B cell (primary cell): Measurements from ENCODE around the gene CFTR. TPM values are rescaled to one million over a fixed set of nuclear protein-coding genes. Genes with fewer than 3 reads are reported as not detected.

Source experiments
- ATAC-seq: fragments of 200-7000 bp; cut with Tn5 transposase; one replicate; pipeline ENCODE4 v1.10.0; 2021; ENCODE audit warnings: low read depth, mild to moderate bottlenecking, moderate number of reproducible peaks, moderate library complexity
- CTCF ChIA-PET: fragments of 350-600 bp; sonication (Branson Sonifier 250); formaldehyde crosslinking; loops from one replicate; lab custom pipeline; 2021; ENCODE audit warnings: antibody characterized with exemption, inconsistent platforms; lab: Charles Lee
- POLR2A ChIA-PET: fragments of 350-600 bp; sonication (Branson Sonifier 250); formaldehyde crosslinking; loops from one replicate; lab custom pipeline; 2021; ENCODE audit warnings: antibody characterized with exemption; lab: Charles Lee
- DNase-seq: peaks from one replicate; pipeline ENCODE4 v3.0.0; 2013
- H2AFZ ChIP-seq: 2 replicates; pipeline ENCODE4 v1.6.1; 2012; ENCODE audit warnings: mild to moderate bottlenecking, low read depth, low read length; ENCODE audit not compliant: insufficient read depth, poor library complexity, severe bottlenecking
- H3K27ac ChIP-seq, 2 donors: 1 replicate in 1 of 2; 2 replicates in 1 of 2; pipeline ENCODE4 v1.5.1; 2012 to 2013; ENCODE audit warnings: low read length in 2 of 2, mild to moderate bottlenecking in 2 of 2, moderate library complexity in 1 of 2
- H3K27me3 ChIP-seq, 4 experiments: fragments of 200-600 bp in 1 of 4; sonication (generic) in 1 of 4; replicated peaks in 1 of 4; 1 replicate in 2 of 4; 2 replicates in 2 of 4; pipeline versions ENCODE4 v1.6.1 to v1.7.0; 2013 to 2016; ENCODE audit warnings: low read length in 3 of 4, mild to moderate bottlenecking in 2 of 4, mixed read lengths in 1 of 4, moderate library complexity in 1 of 4; ENCODE audit not compliant: insufficient read depth in 4 of 4, control insufficient read depth in 3 of 4; ENCODE audit errors: control extremely low read depth in 1 of 4
- H3K36me3 ChIP-seq, 2 experiments: replicated peaks in 1 of 2; 1 replicate in 1 of 2; 2 replicates in 1 of 2; pipeline versions ENCODE4 v1.6.1 to v1.7.1; 2013; ENCODE audit warnings: low read length in 1 of 2; ENCODE audit not compliant: insufficient read depth in 2 of 2, control insufficient read depth in 1 of 2; ENCODE audit errors: control extremely low read depth in 1 of 2, extremely low read depth in 1 of 2
- H3K4me1 ChIP-seq, 2 donors: fragments of 200-600 bp in 1 of 2; sonication (generic) in 1 of 2; 1 replicate in 1 of 2; 2 replicates in 1 of 2; pipeline versions ENCODE4 v1.5.1 to v1.6.1; 2013 to 2017; ENCODE audit warnings: low read length in 2 of 2; ENCODE audit not compliant: control insufficient read depth in 2 of 2, insufficient read depth in 2 of 2
- H3K4me2 ChIP-seq: replicated peaks from 2 replicates; pipeline ENCODE3; 2012; ENCODE audit warnings: mild to moderate bottlenecking, low read depth, low read length; ENCODE audit not compliant: poor library complexity, severe bottlenecking
- H3K4me3 ChIP-seq, 5 experiments: fragments of 200-600 bp in 1 of 5; sonication (generic) in 1 of 5; 1 replicate in 3 of 5; 2 replicates in 2 of 5; pipeline versions ENCODE4 v1.5.1 to v1.7.0; 2011 to 2016; ENCODE audit warnings: low read length in 4 of 5, mild to moderate bottlenecking in 4 of 5, low read depth in 2 of 5, control low read depth in 1 of 5, moderate library complexity in 1 of 5; ENCODE audit not compliant: insufficient read depth in 1 of 5; ENCODE audit errors: control extremely low read depth in 1 of 5, extremely low read depth in 1 of 5
- H3K79me2 ChIP-seq: fragments of 200-600 bp; sonication (generic); one replicate; pipeline ENCODE4 v1.6.0; 2016; ENCODE audit warnings: low read length; ENCODE audit not compliant: control insufficient read depth, insufficient read depth
- H3K9ac ChIP-seq: fragments of 200-600 bp; sonication (generic); 2 replicates; pipeline ENCODE4 v1.6.1; 2017; ENCODE audit warnings: mild to moderate bottlenecking, low read length, moderate library complexity
- H3K9me3 ChIP-seq, 3 donors: one replicate each; pipeline versions ENCODE4 v1.6.1 to v1.7.1; 2013; ENCODE audit warnings: low read length in 2 of 3; ENCODE audit not compliant: control insufficient read depth in 2 of 3, insufficient read depth in 1 of 3; ENCODE audit errors: control extremely low read depth in 1 of 3
- H4K20me1 ChIP-seq: 2 replicates; pipeline ENCODE4 v1.6.0; 2012; ENCODE audit warnings: mild to moderate bottlenecking, low read length; ENCODE audit not compliant: insufficient read depth, control insufficient read depth, poor library complexity, severe bottlenecking
- H3K27ac Mint-ChIP-seq: one replicate; pipeline ENCODE4 v1.8.0; 2021; ENCODE audit warnings: mixed read lengths
- H3K27me3 Mint-ChIP-seq: one replicate; pipeline ENCODE4 v1.8.0; 2021; ENCODE audit warnings: mixed read lengths
- H3K4me1 Mint-ChIP-seq: one replicate; pipeline ENCODE4 v1.8.0; 2021; ENCODE audit warnings: mixed read lengths
- H3K4me3 Mint-ChIP-seq: one replicate; pipeline ENCODE4 v1.8.0; 2021; ENCODE audit warnings: mixed read lengths
- H3K9me3 Mint-ChIP-seq: one replicate; pipeline ENCODE4 v1.8.0; 2022; ENCODE audit warnings: mixed read lengths; ENCODE audit not compliant: insufficient read depth
- EZH2 ChIP-seq: IDR thresholded peaks from 2 replicates; pipeline ENCODE4 v1.6.1; 2012; ENCODE audit warnings: borderline replicate concordance, low read depth, mild to moderate bottlenecking, moderate library complexity, low read length; ENCODE audit not compliant: insufficient read depth, poor library complexity, severe bottlenecking
- WGBS: methylation state at CpG from one replicate; pipeline ENCODE4 v1.1.5; 2013; ENCODE audit warnings: missing lambda C conversion rate; ENCODE audit not compliant: insufficient coverage; 5-methylcytosine and 5-hydroxymethylcytosine counted together
- intact Hi-C: fragments of 100-400 bp; cut with micrococcal nuclease; formaldehyde crosslinking; loops from one replicate; pipeline ENCODE4 v1.10.0; 2022
- polyA plus RNA-seq: library from polyadenylated mRNA; depleted of rRNA; stranded (reverse); fragments of >200 nt; gene quantifications from 2 replicates; pipeline ENCODE4 v1.2.3, GENCODE V29; 2012
- total RNA-seq, 2 donors: library from RNA; stranded (reverse); fragments of 120-200 nt in 1 of 2; gene quantifications; 1 replicate in 1 of 2; 2 replicates in 1 of 2; pipeline versions ENCODE4 v1.2.3 to v1.2.4, GENCODE V29; 2013 to 2022
- TF ChIP-seq, protein P1 (sequence below): fragments of 200-600 bp; IDR thresholded peaks from one replicate; pipeline ENCODE4 v1.8.0; 2022; ENCODE audit warnings: antibody characterized with exemption, mild to moderate bottlenecking

Gene CFTR
- total and polyA plus RNA-seq, 2 donors (not counting 1 experiment from before 2014, with no cell fraction given) = not detected

DNA sequence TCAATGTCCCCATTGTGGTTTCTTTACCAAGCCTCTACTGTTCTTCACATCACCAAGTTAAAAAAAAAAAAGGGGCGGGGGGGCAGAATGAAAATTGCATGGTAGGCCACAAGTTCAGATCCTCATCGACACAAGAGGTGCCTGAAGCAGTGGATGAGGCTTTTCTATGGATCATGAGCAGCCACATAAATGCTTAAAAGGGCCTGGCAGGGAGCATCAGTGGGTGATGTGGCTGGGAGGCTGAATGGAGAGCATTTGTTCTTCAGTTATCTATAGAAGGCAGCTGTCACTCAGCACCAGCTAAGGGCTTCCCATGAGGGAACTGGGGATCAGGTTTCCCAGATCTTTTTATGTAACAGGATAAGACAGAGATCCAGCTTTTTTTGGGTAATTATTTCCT, 117.9 kb downstream of the CFTR start:
- intact Hi-C loops = no loop called here
- H3K9me3 Mint-ChIP-seq = peaks cover 2% of the 10 kb centered on the region
- CTCF ChIA-PET = no interaction called here

DNA sequence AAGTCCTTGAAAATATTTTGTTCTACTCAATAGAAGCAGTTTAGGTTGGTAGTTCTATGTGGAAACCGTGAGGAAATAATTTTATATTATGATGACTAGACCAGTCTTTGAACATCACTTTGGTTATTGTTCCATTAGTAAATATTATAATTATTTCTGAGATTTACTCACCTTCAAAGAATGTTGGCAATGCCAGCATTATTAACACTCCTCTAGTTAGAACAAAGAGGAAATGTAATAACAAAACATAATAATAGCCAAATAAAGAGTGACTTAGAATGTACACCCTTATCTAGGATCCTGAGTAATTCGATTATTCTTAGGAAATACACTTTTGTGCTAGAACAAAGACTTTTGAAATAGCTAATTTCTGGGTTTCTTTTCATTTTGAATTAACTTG, 121.1 kb downstream of the CFTR start:
- no peak overlapping the region for H3K9ac ChIP-seq

More for the DNA sequence above, 117.9 kb downstream of the CFTR start:
- Mint-ChIP-seq H3K4me1 (no peaks in the 10 kb centered on the region), H3K27ac (no peak overlapping the region), H3K27me3 (no peaks in the 10 kb centered on the region), H3K4me3 (no peak overlapping the region)
- no peak overlapping the region for H3K27ac ChIP-seq
- H3K4me2 ChIP-seq = no peak overlapping the region
- H3K36me3 ChIP-seq = no peaks in the 10 kb centered on the region
- no peaks in the 10 kb centered on the region for H3K79me2 ChIP-seq
- no peak overlapping the region for H2AFZ ChIP-seq
- ATAC-seq (no peak), DNase-seq (no peak)
- H4K20me1 ChIP-seq = no peaks in the 10 kb centered on the region
- H3K9ac ChIP-seq = no peak overlapping the region
- peaks cover 0 to 10% (median 0%) of the 10 kb centered on the region in 3 donors for H3K9me3 ChIP-seq
- 70% methylated on average over 2 of the region's 2 CpGs for WGBS
- no peak overlapping the region for H3K4me3 ChIP-seq
- H3K4me1 ChIP-seq = no peaks in the 10 kb centered on the region
- H3K27me3 ChIP-seq = no peaks in the 10 kb centered on the region
- POLR2A ChIA-PET = no interaction called here
- TF ChIP-seq, protein P1, sequence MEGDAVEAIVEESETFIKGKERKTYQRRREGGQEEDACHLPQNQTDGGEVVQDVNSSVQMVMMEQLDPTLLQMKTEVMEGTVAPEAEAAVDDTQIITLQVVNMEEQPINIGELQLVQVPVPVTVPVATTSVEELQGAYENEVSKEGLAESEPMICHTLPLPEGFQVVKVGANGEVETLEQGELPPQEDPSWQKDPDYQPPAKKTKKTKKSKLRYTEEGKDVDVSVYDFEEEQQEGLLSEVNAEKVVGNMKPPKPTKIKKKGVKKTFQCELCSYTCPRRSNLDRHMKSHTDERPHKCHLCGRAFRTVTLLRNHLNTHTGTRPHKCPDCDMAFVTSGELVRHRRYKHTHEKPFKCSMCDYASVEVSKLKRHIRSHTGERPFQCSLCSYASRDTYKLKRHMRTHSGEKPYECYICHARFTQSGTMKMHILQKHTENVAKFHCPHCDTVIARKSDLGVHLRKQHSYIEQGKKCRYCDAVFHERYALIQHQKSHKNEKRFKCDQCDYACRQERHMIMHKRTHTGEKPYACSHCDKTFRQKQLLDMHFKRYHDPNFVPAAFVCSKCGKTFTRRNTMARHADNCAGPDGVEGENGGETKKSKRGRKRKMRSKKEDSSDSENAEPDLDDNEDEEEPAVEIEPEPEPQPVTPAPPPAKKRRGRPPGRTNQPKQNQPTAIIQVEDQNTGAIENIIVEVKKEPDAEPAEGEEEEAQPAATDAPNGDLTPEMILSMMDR = no peak
- TF ChIP-seq EZH2 = no peak

More for the DNA sequence above, 121.1 kb downstream of the CFTR start:
- no peak overlapping the region for H3K4me3 Mint-ChIP-seq
- no peak for DNase-seq
- Histone ChIP-seq H3K36me3 (no peaks in the 10 kb centered on the region), H3K27me3 (no peaks in the 10 kb centered on the region), H3K27ac (no peak overlapping the region), H4K20me1 (no peaks in the 10 kb centered on the region), H3K79me2 (no peaks in the 10 kb centered on the region), H3K9me3 (peaks cover 0 to 8% (median 0%) of the 10 kb centered on the region in 3 donors), H3K4me1 (no peaks in the 10 kb centered on the region), H2AFZ (no peak overlapping the region), H3K4me2 (no peak overlapping the region), H3K4me3 (no peak overlapping the region)
- TF ChIP-seq, protein P1 = no peak
- no peak for ATAC-seq
- H3K27me3 Mint-ChIP-seq = no peaks in the 10 kb centered on the region
- H3K9me3 Mint-ChIP-seq = peaks cover 2% of the 10 kb centered on the region
- H3K4me1 Mint-ChIP-seq = no peaks in the 10 kb centered on the region
- POLR2A ChIA-PET = no interaction called here
- WGBS = no CpG with 5 or more reads among the region's 2 CpGs
- CTCF ChIA-PET = no interaction called here
- intact Hi-C loops = no loop called here
- no peak overlapping the region for H3K27ac Mint-ChIP-seq
